H1 (cell line): ENCODE measurements around the gene RNU5D-1.
A peak's percentile ranks its signal among the peaks of the same experiment; 100 is the strongest.

ENCODE experiments used
- CBX5 ChIP-seq: fragments of 300-800, 300-1000 bp; sonication (generic); IDR thresholded peaks from 2 replicates; pipeline ENCODE4 v1.7.1; 2016; ENCODE audit warnings: antibody characterized with exemption, low read length, low read depth
- CBX8 ChIP-seq: fragments of 300-800, 300-1000 bp; sonication (generic); IDR thresholded peaks from 2 replicates; pipeline ENCODE4 v1.7.1; 2016; ENCODE audit warnings: low read depth, low read length, borderline replicate concordance
- CTCF ChIP-seq, 3 experiments: IDR thresholded peaks; 1 replicate in 2 of 3; 2 replicates in 1 of 3; pipeline versions ENCODE4 v1.5.1 to v1.6.1; 2011; ENCODE audit warnings: low read length in 3 of 3, mild to moderate bottlenecking in 3 of 3, inconsistent platforms in 2 of 3, low read depth in 1 of 3, moderate library complexity in 1 of 3; ENCODE audit not compliant: insufficient read depth in 1 of 3; ENCODE audit errors: control extremely low read depth in 1 of 3
- EP300 ChIP-seq, 2 experiments: IDR thresholded peaks; 1 replicate in 1 of 2; 2 replicates in 1 of 2; pipeline ENCODE4 v1.6.1; 2011 to 2012; ENCODE audit warnings: low read depth in 2 of 2, low read length in 2 of 2, mild to moderate bottlenecking in 2 of 2, borderline replicate concordance in 1 of 2, inconsistent platforms in 1 of 2, moderate library complexity in 1 of 2
- GTF2F1 ChIP-seq: IDR thresholded peaks from 2 replicates; pipeline ENCODE4 v1.6.1; 2012; ENCODE audit warnings: low read depth, low read length, improper control_type of control experiment, borderline replicate concordance
- POLR2A ChIP-seq, 2 experiments: IDR thresholded peaks; 1 replicate in 1 of 2; 2 replicates in 1 of 2; pipeline ENCODE4 v1.6.1; 2011; ENCODE audit warnings: low read depth in 2 of 2, low read length in 2 of 2, mild to moderate bottlenecking in 2 of 2; ENCODE audit errors: control extremely low read depth in 1 of 2
- POLR2AphosphoS5 ChIP-seq: IDR thresholded peaks from 2 replicates; pipeline ENCODE4 v1.6.1; 2011; ENCODE audit warnings: low read depth, low read length
- RFX5 ChIP-seq: IDR thresholded peaks from 2 replicates; pipeline ENCODE4 v1.6.1; 2011; ENCODE audit warnings: low read depth, low read length, improper control_type of control experiment, borderline replicate concordance
- TAF1 ChIP-seq: IDR thresholded peaks from 2 replicates; pipeline ENCODE4 v1.6.1; 2011; ENCODE audit warnings: mild to moderate bottlenecking, low read depth, low read length
- TAF7 ChIP-seq: optimal IDR thresholded peaks from 2 replicates; pipeline ENCODE3; 2011; ENCODE audit warnings: low read depth, mild to moderate bottlenecking, inconsistent platforms, low read length, moderate library complexity, borderline replicate concordance

- TF ChIP-seq POLR2AphosphoS5 (peak; percentile 81), CTCF (IDR thresholded peaks at IDR 0.05; ENCODE audit: control extremely low read depth in 1 of 3, insufficient read depth in 1 of 3, low read depth in 1 of 3, low read length in 3 of 3) (no peak), CBX5 (no peak), EP300 (IDR thresholded peaks at IDR 0.05; ENCODE audit: borderline replicate concordance in 1 of 2, low read depth in 2 of 2, low read length in 2 of 2) (no peak), GTF2F1 (no peak), TAF7 (no peak), RFX5 (no peak), POLR2A (IDR thresholded peaks at IDR 0.05; ENCODE audit: control extremely low read depth in 1 of 2, low read depth in 2 of 2, low read length in 2 of 2) (peak in 1 of 2 experiments; percentile 65; a peak in 2 of 3 replicates), TAF1 (no peak), CBX8 (no peak)
These were observed 49.7 kb upstream of the RNU5D-1 start for GRCh38 chr1:44780583-44781121.
